GM18858 (cell line): ENCODE measurements around the gene MARVELD3.
"Not testable (repeated sequence)": the region's sequence is repeated elsewhere in the genome, so short reads cannot be mapped to it uniquely, and the experiment has no call there.

Experiments used
- ATAC-seq: cut with Tn5 transposase; IDR thresholded peaks from one replicate; pipeline ENCODE4 v1.9.1; 2021; ENCODE audit not compliant: unreplicated experiment

The MARVELD3 gene

GRCh38 chr16:71670537-71670936 lies 44.6 kb downstream of the MARVELD3 start:
- ATAC-seq: no peak

DNA sequence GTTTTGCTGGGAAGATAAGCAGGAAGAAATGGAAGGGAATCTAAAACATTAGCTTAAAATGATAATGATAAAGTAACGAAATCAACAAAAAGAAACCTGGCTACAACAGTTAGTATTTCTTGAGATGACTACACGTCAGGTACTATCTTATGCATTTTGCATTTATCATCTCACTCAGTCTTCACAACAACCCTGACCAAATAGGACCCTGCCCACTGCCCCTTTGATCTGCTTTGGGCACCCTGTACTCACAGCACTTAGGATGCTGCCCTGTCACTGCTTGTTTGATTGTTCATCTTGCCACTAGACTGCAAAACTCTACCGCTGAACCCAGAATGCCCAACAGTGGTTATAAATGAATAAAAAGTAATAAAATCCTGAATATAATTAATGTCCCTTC lies 45.2 kb downstream of the MARVELD3 start:
- no peak for ATAC-seq

DNA sequence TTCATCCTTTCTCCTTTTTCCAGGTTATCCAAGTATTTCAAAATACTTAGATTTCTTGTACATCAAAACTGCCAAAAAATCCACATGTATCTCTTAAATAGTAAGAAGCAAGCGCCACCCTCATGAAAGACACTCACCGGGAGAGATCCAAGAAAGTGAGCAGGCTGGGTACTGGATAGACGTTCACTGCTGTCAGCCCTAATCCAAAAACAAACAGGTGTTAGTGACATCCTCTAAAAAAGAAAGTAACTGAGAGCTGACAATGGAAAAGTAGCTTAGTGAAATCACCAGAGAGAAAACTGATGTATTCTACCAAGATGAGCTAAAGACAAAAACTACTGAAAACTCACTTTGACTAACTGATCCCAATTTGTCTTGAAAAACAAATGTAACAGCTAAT lies 46.1 kb downstream of the MARVELD3 start:
- ATAC-seq: no peak

GRCh38 chr16:71672803-71673581 lies 47.0 kb downstream of the MARVELD3 start:
- ATAC-seq: no peak

DNA sequence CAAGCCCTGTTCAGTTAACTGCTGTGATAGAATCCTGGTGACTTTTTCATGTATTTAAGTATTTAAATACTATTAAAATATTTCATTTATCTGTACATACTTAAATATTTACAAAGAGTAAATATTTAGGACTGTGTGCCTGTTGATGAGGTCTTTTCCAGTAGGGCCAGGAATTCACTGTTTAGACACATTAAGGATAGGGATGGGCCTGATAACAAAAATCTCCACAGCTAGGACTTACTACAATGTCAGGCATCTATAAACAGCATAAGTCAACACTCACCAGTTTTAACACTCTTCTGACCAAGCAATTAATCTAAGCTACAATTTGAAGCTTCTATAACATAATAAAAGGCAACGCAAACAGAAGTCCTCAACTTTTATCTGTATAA lies 47.6 kb downstream of the MARVELD3 start:
- ATAC-seq: no peak

DNA sequence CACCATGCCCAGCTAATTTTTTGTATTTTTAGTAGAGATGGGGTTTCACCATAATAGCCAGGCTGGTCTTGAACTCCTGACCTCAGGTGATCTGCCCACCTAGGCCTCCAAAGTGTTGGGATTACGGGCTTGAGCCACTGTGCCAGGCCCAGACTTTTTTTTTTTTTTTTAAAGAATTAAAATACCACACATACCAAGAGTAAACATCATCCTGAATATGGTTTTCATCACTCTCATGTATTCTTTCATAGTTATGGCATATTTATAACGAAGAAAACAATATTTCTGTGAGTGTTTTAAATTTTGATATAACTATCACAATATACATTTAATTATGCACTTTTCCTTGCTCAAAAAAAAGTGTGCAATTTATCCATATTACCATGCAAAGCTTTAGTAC lies 48.2 kb downstream of the MARVELD3 start:
- no peak for ATAC-seq

GRCh38 chr16:71675380-71675779 lies 49.4 kb downstream of the MARVELD3 start:
- ATAC-seq: no peak

GRCh38 chr16:71676236-71676635 lies 50.3 kb downstream of the MARVELD3 start:
- ATAC-seq: no peak

GRCh38 chr16:71681360-71681759 lies 55.4 kb downstream of the MARVELD3 start:
- no peak for ATAC-seq

DNA sequence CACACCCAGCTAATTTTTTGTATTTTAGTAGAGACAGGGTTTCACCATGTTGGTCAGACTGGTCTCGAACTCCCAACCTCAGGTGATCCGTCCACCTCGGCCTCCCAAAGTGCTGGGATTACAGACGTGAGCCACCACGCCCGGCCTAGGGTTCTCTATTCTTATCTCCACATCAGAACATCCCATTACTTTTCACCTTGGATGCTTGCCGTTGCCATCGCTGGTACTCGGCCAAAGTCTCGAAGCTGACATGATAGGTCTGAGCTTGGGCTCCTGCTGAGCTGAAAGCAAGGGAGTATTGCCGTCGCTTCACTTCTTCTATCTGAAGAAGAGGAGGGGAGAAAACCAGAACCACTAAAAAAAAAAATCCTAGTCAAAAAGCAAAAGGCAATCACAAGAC lies 58.3 kb downstream of the MARVELD3 start:
- ATAC-seq: not testable (repeated sequence)
